ENCODE data around the gene OCIAD1.

DNA sequence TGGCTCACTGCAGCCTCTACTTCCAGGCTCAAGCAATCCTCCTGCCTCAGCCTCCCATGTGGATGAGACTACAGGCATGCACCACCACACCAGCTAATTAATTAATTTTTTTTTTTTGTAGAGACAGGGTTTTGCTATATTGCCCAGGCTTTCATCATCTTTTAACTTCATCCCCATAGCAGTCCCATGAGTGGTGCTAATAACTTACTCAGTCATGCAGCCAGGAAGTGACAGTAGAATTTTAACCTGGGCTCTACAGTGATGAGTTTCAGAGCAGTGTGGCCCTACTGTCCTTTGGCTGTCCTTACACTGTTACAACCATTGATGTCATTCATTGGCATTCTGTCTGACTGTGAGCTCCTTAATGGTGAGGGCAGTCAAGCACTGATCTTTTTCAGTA is 79.6 kb downstream of the OCIAD1 start:
- TF ChIP-seq, protein P1, sequence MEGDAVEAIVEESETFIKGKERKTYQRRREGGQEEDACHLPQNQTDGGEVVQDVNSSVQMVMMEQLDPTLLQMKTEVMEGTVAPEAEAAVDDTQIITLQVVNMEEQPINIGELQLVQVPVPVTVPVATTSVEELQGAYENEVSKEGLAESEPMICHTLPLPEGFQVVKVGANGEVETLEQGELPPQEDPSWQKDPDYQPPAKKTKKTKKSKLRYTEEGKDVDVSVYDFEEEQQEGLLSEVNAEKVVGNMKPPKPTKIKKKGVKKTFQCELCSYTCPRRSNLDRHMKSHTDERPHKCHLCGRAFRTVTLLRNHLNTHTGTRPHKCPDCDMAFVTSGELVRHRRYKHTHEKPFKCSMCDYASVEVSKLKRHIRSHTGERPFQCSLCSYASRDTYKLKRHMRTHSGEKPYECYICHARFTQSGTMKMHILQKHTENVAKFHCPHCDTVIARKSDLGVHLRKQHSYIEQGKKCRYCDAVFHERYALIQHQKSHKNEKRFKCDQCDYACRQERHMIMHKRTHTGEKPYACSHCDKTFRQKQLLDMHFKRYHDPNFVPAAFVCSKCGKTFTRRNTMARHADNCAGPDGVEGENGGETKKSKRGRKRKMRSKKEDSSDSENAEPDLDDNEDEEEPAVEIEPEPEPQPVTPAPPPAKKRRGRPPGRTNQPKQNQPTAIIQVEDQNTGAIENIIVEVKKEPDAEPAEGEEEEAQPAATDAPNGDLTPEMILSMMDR (IDR thresholded peaks at IDR 0.05) = no peak
- TF ChIP-seq EZH2 (IDR thresholded peaks at IDR 0.05; ENCODE audit: borderline replicate concordance, insufficient read depth, low read depth, low read length, poor library complexity, severe bottlenecking) = no peak

Measured in B cell (primary cell).